ENCODE results near the gene PKNOX2.

PKNOX2 gene

GRCh38 chr11:125319649-125320048 lies 155.1 kb downstream of the PKNOX2 start:
- Histone ChIP-seq H3K79me2 (ENCODE audit: control insufficient read depth, low read length) (no peaks in the 10 kb centered on the region), H3K27ac (ENCODE audit: low read depth, low read length) (no peak overlapping the region), H3K9me3 (ENCODE audit: control insufficient read depth, insufficient read depth, low read length) (no peaks in the 10 kb centered on the region), H3K4me1 (ENCODE audit: control insufficient read depth, low read length) (no peaks in the 10 kb centered on the region), H3K27me3 (ENCODE audit: control insufficient read depth, low read length) (peaks cover 3% of the 10 kb centered on the region; the same call in 1 of the 2 replicates), H3K4me2 (ENCODE audit: low read length) (no peak overlapping the region), H3K9me2 (replicated peaks; ENCODE audit: control insufficient read depth, low read length) (no peaks in the 10 kb centered on the region), H3K4me3 (ENCODE audit: low read length) (no peak overlapping the region), H3F3A (ENCODE audit: control insufficient read depth, insufficient read depth) (no peaks in the 10 kb centered on the region), H4K20me1 (ENCODE audit: control insufficient read depth, insufficient read depth, low read depth, low read length) (no peaks in the 10 kb centered on the region), H3K36me3 (ENCODE audit: control insufficient read depth, low read length) (no peaks in the 10 kb centered on the region)
- no peak for TF ChIP-seq EZH2phosphoT487 (IDR thresholded peaks at IDR 0.05; ENCODE audit: borderline replicate concordance, low read length)
- TF ChIP-seq, protein P1, sequence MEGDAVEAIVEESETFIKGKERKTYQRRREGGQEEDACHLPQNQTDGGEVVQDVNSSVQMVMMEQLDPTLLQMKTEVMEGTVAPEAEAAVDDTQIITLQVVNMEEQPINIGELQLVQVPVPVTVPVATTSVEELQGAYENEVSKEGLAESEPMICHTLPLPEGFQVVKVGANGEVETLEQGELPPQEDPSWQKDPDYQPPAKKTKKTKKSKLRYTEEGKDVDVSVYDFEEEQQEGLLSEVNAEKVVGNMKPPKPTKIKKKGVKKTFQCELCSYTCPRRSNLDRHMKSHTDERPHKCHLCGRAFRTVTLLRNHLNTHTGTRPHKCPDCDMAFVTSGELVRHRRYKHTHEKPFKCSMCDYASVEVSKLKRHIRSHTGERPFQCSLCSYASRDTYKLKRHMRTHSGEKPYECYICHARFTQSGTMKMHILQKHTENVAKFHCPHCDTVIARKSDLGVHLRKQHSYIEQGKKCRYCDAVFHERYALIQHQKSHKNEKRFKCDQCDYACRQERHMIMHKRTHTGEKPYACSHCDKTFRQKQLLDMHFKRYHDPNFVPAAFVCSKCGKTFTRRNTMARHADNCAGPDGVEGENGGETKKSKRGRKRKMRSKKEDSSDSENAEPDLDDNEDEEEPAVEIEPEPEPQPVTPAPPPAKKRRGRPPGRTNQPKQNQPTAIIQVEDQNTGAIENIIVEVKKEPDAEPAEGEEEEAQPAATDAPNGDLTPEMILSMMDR (IDR thresholded peaks at IDR 0.05; ENCODE audit: low read depth, low read length, poor library complexity, severe bottlenecking) = no peak

- Histone ChIP-seq H3K9me3 (ENCODE audit: control insufficient read depth, insufficient read depth, low read length) (no peaks in the 10 kb centered on the region), H3K4me2 (ENCODE audit: low read length) (no peak overlapping the region), H3K79me2 (ENCODE audit: control insufficient read depth, low read length) (no peaks in the 10 kb centered on the region), H3F3A (ENCODE audit: control insufficient read depth, insufficient read depth) (no peaks in the 10 kb centered on the region), H3K9me2 (replicated peaks; ENCODE audit: control insufficient read depth, low read length) (no peaks in the 10 kb centered on the region), H3K36me3 (ENCODE audit: control insufficient read depth, low read length) (no peaks in the 10 kb centered on the region), H3K27me3 (ENCODE audit: control insufficient read depth, low read length) (peaks cover 8% of the 10 kb centered on the region; the same call in 1 of the 2 replicates), H3K4me3 (ENCODE audit: low read length) (no peak overlapping the region), H3K27ac (ENCODE audit: low read depth, low read length) (no peak overlapping the region), H4K20me1 (ENCODE audit: control insufficient read depth, insufficient read depth, low read depth, low read length) (no peaks in the 10 kb centered on the region), H3K4me1 (ENCODE audit: control insufficient read depth, low read length) (no peaks in the 10 kb centered on the region)
- no peak for TF ChIP-seq EZH2phosphoT487 (IDR thresholded peaks at IDR 0.05; ENCODE audit: borderline replicate concordance, low read length)
- TF ChIP-seq, protein P1 (IDR thresholded peaks at IDR 0.05; ENCODE audit: low read depth, low read length, poor library complexity, severe bottlenecking) = no peak
These were observed 156.0 kb downstream of the PKNOX2 start for GRCh38 chr11:125320347-125321076.

DNA sequence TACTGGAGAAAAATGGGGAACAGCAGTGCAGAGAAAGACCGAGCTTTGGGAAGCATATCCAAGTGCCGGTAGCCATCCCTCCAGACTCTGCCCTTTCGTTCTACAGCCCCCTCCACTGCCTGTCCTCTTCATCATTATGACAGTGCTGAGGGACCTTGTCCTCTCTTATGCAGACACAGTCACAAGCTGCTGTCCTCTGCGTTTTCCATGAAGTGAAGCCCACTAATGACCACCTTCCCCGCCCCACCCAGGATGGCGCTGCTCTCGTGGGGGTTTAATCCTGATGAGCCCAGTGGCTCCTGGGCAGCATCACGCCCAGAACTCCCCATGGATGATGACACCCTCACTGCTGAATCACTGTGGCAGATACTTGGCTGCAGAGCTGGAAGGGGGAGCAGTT lies 157.7 kb downstream of the PKNOX2 start:
- H3K27me3 ChIP-seq (ENCODE audit: control insufficient read depth, low read length) = peaks cover 15% of the 10 kb centered on the region; the same call in 1 of the 2 replicates

More for the DNA sequence above, 157.7 kb downstream of the PKNOX2 start:
- no peaks in the 10 kb centered on the region for H4K20me1 ChIP-seq (ENCODE audit: control insufficient read depth, insufficient read depth, low read depth, low read length)
- H3K4me2 ChIP-seq (ENCODE audit: low read length) = no peak overlapping the region
- H3K9me2 ChIP-seq (replicated peaks; ENCODE audit: control insufficient read depth, low read length) = no peaks in the 10 kb centered on the region
- no peaks in the 10 kb centered on the region for H3F3A ChIP-seq (ENCODE audit: control insufficient read depth, insufficient read depth)
- H3K9me3 ChIP-seq (ENCODE audit: control insufficient read depth, insufficient read depth, low read length) = no peaks in the 10 kb centered on the region
- no peak overlapping the region for H3K27ac ChIP-seq (ENCODE audit: low read depth, low read length)
- no peaks in the 10 kb centered on the region for H3K79me2 ChIP-seq (ENCODE audit: control insufficient read depth, low read length)
- no peaks in the 10 kb centered on the region for H3K4me1 ChIP-seq (ENCODE audit: control insufficient read depth, low read length)
- no peaks in the 10 kb centered on the region for H3K36me3 ChIP-seq (ENCODE audit: control insufficient read depth, low read length)
- H3K4me3 ChIP-seq (ENCODE audit: low read length) = no peak overlapping the region
- TF ChIP-seq, protein P1 (IDR thresholded peaks at IDR 0.05; ENCODE audit: low read depth, low read length, poor library complexity, severe bottlenecking) = no peak
- no peak for TF ChIP-seq EZH2phosphoT487 (IDR thresholded peaks at IDR 0.05; ENCODE audit: borderline replicate concordance, low read length)

All from DOHH2 (cell line).